ENCODE data around the gene ACIN1. TPM values are rescaled to one million over a fixed set of nuclear protein-coding genes. Genes with fewer than 3 reads are reported as not detected.

Gene ACIN1
- total RNA-seq, 1 experiment from 2014 or later = 333 TPM

GRCh38 chr14:23090254-23090636, 4.7 kb downstream of the ACIN1 start:
- no peak overlapping the region for H3K4me3 Mint-ChIP-seq
- no peak overlapping the region for H2BK12ac ChIP-seq (ENCODE audit: insufficient read length, low read depth, low read length)
- H3K14ac ChIP-seq (ENCODE audit: insufficient read depth, low read length) = no peak overlapping the region
- H4K8ac ChIP-seq (replicated peaks; ENCODE audit: insufficient read length, low read depth, low read length) = no peak overlapping the region
- H2BK15ac ChIP-seq (ENCODE audit: low read depth, low read length) = no peak overlapping the region
- no peak overlapping the region for H2AFZ ChIP-seq (ENCODE audit: low read length)
- TF ChIP-seq CTCF (conservative IDR thresholded peaks at IDR 0.05) = no peak
- peaks cover 16% of the 10 kb centered on the region for H3K79me2 ChIP-seq (ENCODE audit: insufficient read depth, low read length)
- H3K18ac ChIP-seq (ENCODE audit: insufficient read length, low read depth, low read length) = no peak overlapping the region
- H3K23ac ChIP-seq (ENCODE audit: insufficient read length, low read depth, low read length) = no peak overlapping the region
- WGBS (ENCODE audit: extremely low coverage, insufficient read length, low lambda C conversion rate) = no CpG with 5 or more reads among the region's 4 CpGs
- H2BK120ac ChIP-seq (ENCODE audit: low read depth, low read length, poor library complexity, severe bottlenecking) = no peak overlapping the region
- no peak overlapping the region for H2AK5ac ChIP-seq (ENCODE audit: insufficient read length, low read length)
- no peak overlapping the region for H3K27ac ChIP-seq (ENCODE audit: insufficient read length, low read depth, low read length)
- peaks cover 6 to 7% of the 10 kb centered on the region in 2 experiments; a peak in 1 of 4 replicates for H3K4me1 Mint-ChIP-seq
- H2BK20ac ChIP-seq (ENCODE audit: low read depth, low read length, poor library complexity, severe bottlenecking) = no peak overlapping the region
- H4K5ac ChIP-seq (ENCODE audit: insufficient read length, low read depth, low read length) = no peak overlapping the region
- no peak overlapping the region for H3K56ac ChIP-seq (ENCODE audit: insufficient read length, low read depth, low read length)
- peaks cover 42 to 75% (median 73%) of the 10 kb centered on the region in 3 experiments; a peak in 6 of 7 replicates for H3K36me3 Mint-ChIP-seq (ENCODE audit: insufficient read depth in 1 of 3, low read depth in 3 of 3)
- no peak overlapping the region for H3T11ph ChIP-seq (ENCODE audit: low read length)
- H3K4ac ChIP-seq (ENCODE audit: low read depth, low read length) = no peak overlapping the region
- H3K79me1 ChIP-seq (ENCODE audit: insufficient read depth, low read depth, low read length, poor library complexity, severe bottlenecking) = peaks cover 3% of the 10 kb centered on the region
- H4K91ac ChIP-seq (ENCODE audit: insufficient read length, low read depth, low read length) = no peak overlapping the region
- peaks cover 2% of the 10 kb centered on the region; the same call in 1 of the 2 replicates for H3K4me1 ChIP-seq (ENCODE audit: insufficient read depth, low read length)
- H3K23me2 ChIP-seq (ENCODE audit: insufficient read length, low read depth, low read length, poor library complexity, severe bottlenecking) = peaks cover 6% of the 10 kb centered on the region
- no peak overlapping the region for H3K27ac Mint-ChIP-seq
- no peaks in the 10 kb centered on the region for H3K9me3 Mint-ChIP-seq
- H4K20me1 ChIP-seq (ENCODE audit: control insufficient read depth, insufficient read depth, insufficient read length) = no peaks in the 10 kb centered on the region
- H2BK5ac ChIP-seq (ENCODE audit: insufficient read length, low read length) = no peak overlapping the region
- no peak overlapping the region for H3K4me2 ChIP-seq (ENCODE audit: insufficient read depth, insufficient read length, low read length)
- no peaks in the 10 kb centered on the region for H3K27me3 ChIP-seq (ENCODE audit: insufficient read depth, low read length)
- no peaks in the 10 kb centered on the region for H3K9me3 ChIP-seq (ENCODE audit: control insufficient read depth, low read depth, low read length)
- no peak for DNase-seq
- H3K27me3 Mint-ChIP-seq (ENCODE audit: low read depth) = no peaks in the 10 kb centered on the region
- H3K9ac ChIP-seq (ENCODE audit: extremely low read depth, insufficient read length, low read length) = no peak overlapping the region
